Neural progenitor cell (in vitro differentiated cells): Measurements from ENCODE around the gene TFDP1. TPM values are rescaled to one million over a fixed set of nuclear protein-coding genes. Genes with fewer than 3 reads are reported as not detected.
"Not testable (repeated sequence)": the region's sequence is repeated elsewhere in the genome, so short reads cannot be mapped to it uniquely, and the experiment has no call there.

Experiments
- DNase-seq: peaks from one replicate; pipeline ENCODE4 v3.0.0-alpha.2; 2016; ENCODE audit warnings: low spot score
- H2AFZ ChIP-seq: fragments of 200-600 bp; sonication (generic); replicated peaks from 2 replicates; pipeline ENCODE4 v1.6.1; 2016; ENCODE audit warnings: antibody characterized with exemption
- H3F3A ChIP-seq: fragments of 200-600 bp; sonication (generic); 2 replicates; pipeline ENCODE4 v1.6.1; 2016; ENCODE audit warnings: antibody characterized with exemption, low read depth
- H3K27ac ChIP-seq: fragments of 200-600 bp; sonication (generic); 2 replicates; pipeline ENCODE4 v1.5.1; 2016; ENCODE audit warnings: mild to moderate bottlenecking
- H3K27me3 ChIP-seq: fragments of 200-600 bp; sonication (generic); 2 replicates; pipeline ENCODE4 v1.6.1; 2016; ENCODE audit warnings: mild to moderate bottlenecking, moderate library complexity
- H3K36me3 ChIP-seq: fragments of 200-600 bp; sonication (generic); 2 replicates; pipeline ENCODE4 v1.5.1; 2016
- H3K4me1 ChIP-seq: fragments of 200-600 bp; sonication (generic); 2 replicates; pipeline ENCODE4 v1.6.1; 2016; ENCODE audit warnings: mixed run types
- H3K4me2 ChIP-seq: fragments of 200-600 bp; sonication (generic); 2 replicates; pipeline ENCODE4 v1.6.1; 2016
- H3K4me3 ChIP-seq: fragments of 200-600 bp; sonication (generic); 2 replicates; pipeline ENCODE4 v1.5.1; 2016
- H3K79me2 ChIP-seq: fragments of 200-600 bp; sonication (generic); 2 replicates; pipeline ENCODE4 v1.6.1; 2016; ENCODE audit warnings: low read depth
- H3K9ac ChIP-seq: fragments of 200-600 bp; sonication (generic); 2 replicates; pipeline ENCODE4 v1.6.1; 2016
- H3K9me3 ChIP-seq: fragments of 200-600 bp; sonication (generic); 2 replicates; pipeline ENCODE4 v1.5.1; 2016; ENCODE audit warnings: low read depth
- H4K20me1 ChIP-seq: fragments of 200-600 bp; sonication (generic); 2 replicates; pipeline ENCODE4 v1.6.1; 2016; ENCODE audit warnings: low read depth
- H3K27ac Mint-ChIP-seq: 3 replicates; pipeline ENCODE4 v1.8.0; 2021; ENCODE audit warnings: mixed read lengths
- H3K27me3 Mint-ChIP-seq: 2 replicates; pipeline ENCODE4 v1.8.0; 2022; ENCODE audit warnings: low read depth, mild to moderate bottlenecking, inconsistent platforms, moderate library complexity, mixed read lengths; ENCODE audit not compliant: insufficient read depth
- H3K36me3 Mint-ChIP-seq: 3 replicates; pipeline ENCODE4 v1.8.0; 2021; ENCODE audit warnings: mixed read lengths
- H3K4me1 Mint-ChIP-seq: 3 replicates; pipeline ENCODE4 v1.8.0; 2021; ENCODE audit warnings: mixed read lengths
- H3K4me3 Mint-ChIP-seq: 3 replicates; pipeline ENCODE4 v1.8.0; 2021; ENCODE audit warnings: mild to moderate bottlenecking, moderate library complexity, mixed read lengths
- H3K9me3 Mint-ChIP-seq: 3 replicates; pipeline ENCODE4 v1.8.0; 2020; ENCODE audit warnings: mixed read lengths
- CTCF ChIP-seq: fragments of 200-600 bp; sonication (generic); IDR thresholded peaks from 2 replicates; pipeline ENCODE4 v1.5.1; 2017; ENCODE audit warnings: antibody characterized with exemption, mild to moderate bottlenecking
- EZH2 ChIP-seq: fragments of 200-600 bp; sonication (generic); IDR thresholded peaks from 2 replicates; pipeline ENCODE4 v1.6.1; 2017; ENCODE audit warnings: antibody characterized with exemption, mild to moderate bottlenecking, moderate library complexity
- EZH2phosphoT487 ChIP-seq: fragments of 200-600 bp; sonication (generic); IDR thresholded peaks from 2 replicates; pipeline ENCODE4 v1.6.1; 2017; ENCODE audit warnings: antibody characterized with exemption
- total RNA-seq: library from RNA; depleted of rRNA; stranded (reverse); fragments of >200 nt; gene quantifications from 2 replicates; pipeline ENCODE4 v1.2.3, GENCODE V29; 2015; ENCODE audit warnings: low replicate concordance

TFDP1 gene
- total RNA-seq, 1 donor from 2014 or later: 88.6 TPM

DNA sequence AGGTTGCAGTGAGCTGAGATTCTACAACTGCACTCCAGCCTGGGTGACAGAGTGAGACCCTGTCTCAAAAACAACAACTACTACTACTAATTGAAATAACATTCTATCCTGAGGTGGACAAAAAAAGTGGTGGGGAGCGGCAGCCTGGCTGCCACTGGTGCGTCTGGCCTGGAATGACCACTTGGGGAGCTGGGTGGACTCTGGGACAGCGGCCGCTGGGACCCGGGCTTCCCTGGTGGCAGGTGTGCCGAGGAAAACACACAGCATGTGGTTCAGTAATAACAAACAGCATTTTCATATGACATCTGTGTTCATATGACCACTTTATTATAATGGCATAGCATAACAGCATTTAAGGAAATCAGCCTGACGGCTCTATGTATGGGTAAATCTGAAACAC lies 33.9 kb downstream of the TFDP1 start:
- no peak for TF ChIP-seq EZH2
- TF ChIP-seq EZH2phosphoT487: no peak
- DNase-seq: no peak
- H3K79me2 ChIP-seq: peaks cover 94% of the 10 kb centered on the region

DNA sequence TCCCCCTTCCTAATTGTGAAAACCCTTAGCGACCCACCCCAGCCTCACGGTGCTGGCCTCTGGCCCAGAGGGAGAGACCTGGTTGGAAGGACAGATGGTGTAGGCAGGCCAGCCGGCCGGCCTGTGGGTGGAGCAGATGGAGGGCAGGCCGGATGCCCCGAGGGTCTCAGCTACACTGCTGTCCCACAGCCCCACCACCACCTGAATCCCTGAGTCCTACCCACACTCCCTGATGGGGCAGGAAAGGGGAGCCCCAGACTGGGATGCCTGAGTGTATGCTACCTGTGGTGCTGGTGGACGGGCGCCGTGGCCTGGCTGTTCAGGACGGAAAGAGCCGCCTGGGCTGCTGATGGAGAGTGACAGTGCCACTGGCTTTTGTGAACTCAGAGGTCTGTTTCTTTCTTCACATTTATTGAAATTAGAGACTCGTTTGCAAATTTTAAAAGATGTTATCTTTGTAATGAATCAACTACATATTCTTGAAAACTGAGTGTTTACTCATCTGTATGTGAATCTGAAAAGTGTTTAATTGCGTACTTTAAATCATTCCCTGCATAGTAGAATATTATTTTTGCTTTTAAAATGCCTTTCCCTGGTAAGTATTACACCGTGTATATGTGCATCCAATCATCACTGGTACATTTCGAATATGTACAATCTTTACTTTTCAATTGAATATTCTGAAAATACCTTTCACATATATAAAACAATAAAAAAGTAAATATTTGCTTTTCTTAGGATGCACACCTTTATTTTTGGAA lies 35.7 kb downstream of the TFDP1 start:
- Histone ChIP-seq H3F3A (peaks cover 32% of the 10 kb centered on the region), H3K27ac (no peak overlapping the region), H3K9me3 (no peaks in the 10 kb centered on the region), H3K4me1 (peaks cover 17% of the 10 kb centered on the region), H3K79me2 (peaks cover 91% of the 10 kb centered on the region), H3K4me3 (no peak overlapping the region), H3K9ac (no peak overlapping the region), H3K4me2 (no peak overlapping the region), H2AFZ (no peak overlapping the region), H4K20me1 (peaks cover 41% of the 10 kb centered on the region), H3K36me3 (peaks cover 12% of the 10 kb centered on the region), H3K27me3 (no peaks in the 10 kb centered on the region)
- DNase-seq: no peak
- no peak overlapping the region for H3K27ac Mint-ChIP-seq
- peaks cover 6% of the 10 kb centered on the region for H3K9me3 Mint-ChIP-seq
- H3K27me3 Mint-ChIP-seq: peaks cover 5% of the 10 kb centered on the region
- TF ChIP-seq EZH2 (no peak), CTCF (no peak), EZH2phosphoT487 (no peak)
- H3K36me3 Mint-ChIP-seq: peaks cover 40% of the 10 kb centered on the region
- no peak overlapping the region for H3K4me3 Mint-ChIP-seq
- H3K4me1 Mint-ChIP-seq: peaks cover 11% of the 10 kb centered on the region

More for the DNA sequence above, 33.9 kb downstream of the TFDP1 start:
- H3K9me3 ChIP-seq: no peaks in the 10 kb centered on the region
- H3K36me3 ChIP-seq: peaks cover 12% of the 10 kb centered on the region
- H3K27ac Mint-ChIP-seq: no peak overlapping the region
- H3K4me1 ChIP-seq: peaks cover 17% of the 10 kb centered on the region
- H3K27ac ChIP-seq: no peak overlapping the region
- peaks cover 5% of the 10 kb centered on the region for H3K27me3 Mint-ChIP-seq
- no peak overlapping the region for H3K4me2 ChIP-seq
- peaks cover 6% of the 10 kb centered on the region for H3K9me3 Mint-ChIP-seq
- H3K36me3 Mint-ChIP-seq: peaks cover 32% of the 10 kb centered on the region
- H3K4me3 Mint-ChIP-seq: no peak overlapping the region
- H3K9ac ChIP-seq: no peak overlapping the region
- H2AFZ ChIP-seq: no peak overlapping the region
- no peak overlapping the region for H3K4me3 ChIP-seq
- H3F3A ChIP-seq: peaks cover 20% of the 10 kb centered on the region
- H3K27me3 ChIP-seq: no peaks in the 10 kb centered on the region
- peaks cover 56% of the 10 kb centered on the region for H4K20me1 ChIP-seq
- peaks cover 11% of the 10 kb centered on the region for H3K4me1 Mint-ChIP-seq

DNA sequence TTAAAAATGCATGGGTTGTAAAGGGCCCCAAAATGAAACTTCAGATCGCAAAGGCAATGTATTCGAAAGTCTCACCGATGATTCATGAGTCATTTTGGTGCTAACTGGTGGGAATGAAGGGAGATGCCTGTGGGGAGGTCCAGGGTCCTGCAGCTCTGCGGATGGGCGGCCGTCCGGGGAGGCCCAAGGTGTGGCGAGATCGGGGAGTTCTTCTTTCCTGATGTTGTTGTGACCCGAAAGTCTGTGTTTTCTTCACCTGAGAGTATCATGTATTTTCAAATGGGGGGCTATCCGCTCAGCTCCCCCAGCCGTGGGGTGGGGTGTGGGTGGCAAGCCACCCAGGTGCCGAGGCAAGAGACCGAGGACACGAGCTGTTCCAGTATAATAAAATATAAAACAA lies 36.5 kb downstream of the TFDP1 start:
- no peak for DNase-seq
- peaks cover 33% of the 10 kb centered on the region for H4K20me1 ChIP-seq
- H3K79me2 ChIP-seq: peaks cover 88% of the 10 kb centered on the region
- peaks cover 11% of the 10 kb centered on the region for H3K4me1 Mint-ChIP-seq
- no peak overlapping the region for H3K27ac ChIP-seq
- H3K4me3 ChIP-seq: no peak overlapping the region
- H3K27me3 Mint-ChIP-seq: peaks cover 5% of the 10 kb centered on the region
- H3F3A ChIP-seq: peaks cover 31% of the 10 kb centered on the region
- no peak overlapping the region for H3K27ac Mint-ChIP-seq
- no peaks in the 10 kb centered on the region for H3K27me3 ChIP-seq
- H3K4me1 ChIP-seq: peaks cover 14% of the 10 kb centered on the region
- no peaks in the 10 kb centered on the region for H3K9me3 ChIP-seq
- H3K36me3 ChIP-seq: peaks cover 12% of the 10 kb centered on the region
- H3K9me3 Mint-ChIP-seq: peaks cover 6% of the 10 kb centered on the region
- H3K9ac ChIP-seq: no peak overlapping the region
- no peak for TF ChIP-seq CTCF
- TF ChIP-seq EZH2: no peak
- no peak for TF ChIP-seq EZH2phosphoT487
- H3K36me3 Mint-ChIP-seq: peaks cover 44% of the 10 kb centered on the region
- no peak overlapping the region for H3K4me3 Mint-ChIP-seq
- no peak overlapping the region for H3K4me2 ChIP-seq
- no peak overlapping the region for H2AFZ ChIP-seq

GRCh38 chr13:113621498-113621897 lies 36.9 kb downstream of the TFDP1 start:
- peak; percentile 11 for DNase-seq
- peak; percentile 48 for TF ChIP-seq CTCF
- peaks cover 28% of the 10 kb centered on the region for H4K20me1 ChIP-seq
- H3K27me3 ChIP-seq, H3K27ac ChIP-seq, H3K9me3 Mint-ChIP-seq, H3K4me3 Mint-ChIP-seq, H3K9ac ChIP-seq, H3K4me1 ChIP-seq, H2AFZ ChIP-seq, H3K27ac Mint-ChIP-seq, H3K4me1 Mint-ChIP-seq, H3K4me2 ChIP-seq, H3K9me3 ChIP-seq, H3K27me3 Mint-ChIP-seq, H3K4me3 ChIP-seq: not testable (repeated sequence)
- peaks cover 89% of the 10 kb centered on the region for H3K79me2 ChIP-seq
- peaks cover 44% of the 10 kb centered on the region for H3K36me3 Mint-ChIP-seq
- H3F3A ChIP-seq: peaks cover 27% of the 10 kb centered on the region
- H3K36me3 ChIP-seq: peaks cover 12% of the 10 kb centered on the region

DNA sequence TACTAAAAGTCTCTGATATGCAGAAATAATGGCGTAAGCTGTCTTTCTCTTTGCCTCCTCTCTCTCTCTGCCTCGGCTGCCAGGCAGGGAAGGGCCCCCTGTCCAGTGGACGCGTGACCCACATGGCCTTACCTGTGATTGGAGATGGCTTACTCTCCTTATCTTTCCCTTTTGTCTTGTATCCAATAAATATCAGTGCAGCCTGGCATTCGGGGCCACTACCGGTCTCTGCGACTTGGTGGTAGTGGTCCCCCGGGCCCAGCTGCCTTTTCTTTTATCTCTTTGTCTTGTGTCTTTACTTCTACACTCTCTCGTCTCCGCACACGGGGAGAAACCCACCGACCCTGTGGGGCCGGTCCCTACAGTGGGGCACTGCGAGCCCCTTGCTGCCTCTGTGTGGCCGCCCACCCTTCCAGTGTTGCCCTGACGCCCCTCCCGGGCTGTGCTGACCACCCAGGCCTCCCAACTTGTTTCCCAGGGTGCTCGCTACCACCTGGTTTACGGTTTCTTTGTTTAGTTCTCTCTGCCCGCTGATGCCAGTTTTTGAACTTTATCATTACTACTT lies 37.5 kb downstream of the TFDP1 start:
- DNase-seq, H3K4me3 Mint-ChIP-seq, H3K4me1 ChIP-seq, H2AFZ ChIP-seq, H3K27me3 ChIP-seq, H3K4me1 Mint-ChIP-seq, H3K9me3 Mint-ChIP-seq, H3K27ac ChIP-seq, H3K27me3 Mint-ChIP-seq, H3K9ac ChIP-seq, H3K4me3 ChIP-seq, H3K27ac Mint-ChIP-seq, H3K4me2 ChIP-seq, H3K9me3 ChIP-seq: not testable (repeated sequence)
- peaks cover 90% of the 10 kb centered on the region for H3K79me2 ChIP-seq
- peaks cover 21% of the 10 kb centered on the region for H3F3A ChIP-seq
- peaks cover 23% of the 10 kb centered on the region for H4K20me1 ChIP-seq
- peaks cover 42% of the 10 kb centered on the region for H3K36me3 Mint-ChIP-seq
- peaks cover 12% of the 10 kb centered on the region for H3K36me3 ChIP-seq
